K562 (cell line): ENCODE measurements around the gene VARS1. TPM values are rescaled to one million over a fixed set of nuclear protein-coding genes. Genes with fewer than 3 reads are reported as not detected.

Experiments
- DLX4 ChIP-seq: fragments of 250-450 bp; sonication (Bioruptor Pico); IDR thresholded peaks from 2 replicates; pipeline ENCODE4 v1.6.1; 2021; ENCODE audit warnings: mild to moderate bottlenecking
- DMBX1 ChIP-seq: fragments of 250-450 bp; sonication (Bioruptor Pico); IDR thresholded peaks from 2 replicates; pipeline ENCODE4 v1.8.0; 2022; ENCODE audit warnings: inconsistent platforms, mild to moderate bottlenecking, moderate library complexity, borderline replicate concordance
- HMGXB4 ChIP-seq: sonication (generic); formaldehyde crosslinking; IDR thresholded peaks from 2 replicates; pipeline ENCODE4 v1.8.1; 2023; ENCODE audit warnings: mild to moderate bottlenecking, missing genetic modification reagents
- HSF4 ChIP-seq: fragments of 250-450 bp; sonication (Bioruptor Pico); IDR thresholded peaks from 2 replicates; pipeline ENCODE4 v2.1.2; 2022; ENCODE audit warnings: mild to moderate bottlenecking, moderate library complexity, borderline replicate concordance
- ID3 ChIP-seq, 2 experiments: fragments of 250-450 bp in 1 of 2; fragments of 450-650 bp in 1 of 2; sonication (Bioruptor Pico) in 1 of 2; IDR thresholded peaks; 2 replicates each; pipeline versions ENCODE4 v1.6.1 to v1.8.0; 2016 to 2021; ENCODE audit warnings: mild to moderate bottlenecking in 2 of 2, moderate library complexity in 2 of 2, missing compliant biosample characterization in 1 of 2, missing genetic modification characterization in 1 of 2
- MAFK ChIP-seq: IDR thresholded peaks from 2 replicates; pipeline ENCODE4 v1.6.1; 2011; ENCODE audit warnings: low read length, improper control_type of control experiment
- RNF2 ChIP-seq: sonication (generic); IDR thresholded peaks from 2 replicates; pipeline ENCODE4 v1.6.1; 2016
- SETDB1 ChIP-seq: IDR thresholded peaks from one replicate; pipeline ENCODE4 v1.6.1; 2012; ENCODE audit warnings: low read length, control low read depth, inconsistent platforms
- SMAD2 ChIP-seq: fragments of 150-350 bp; IDR thresholded peaks from 2 replicates; pipeline ENCODE4 v1.6.1; 2014; ENCODE audit warnings: low read depth, mild to moderate bottlenecking, low read length
- SNIP1 ChIP-seq: fragments of 450-650 bp; IDR thresholded peaks from 2 replicates; pipeline ENCODE4 v1.7.1; 2017; ENCODE audit warnings: low read depth, mild to moderate bottlenecking
- USF2 ChIP-seq: sonication (generic); formaldehyde crosslinking; IDR thresholded peaks from 2 replicates; pipeline ENCODE4 v1.5.0; 2020; ENCODE audit warnings: missing genetic modification reagents
- ZBTB11 ChIP-seq, 3 experiments: fragments of 200-800 bp in 1 of 3; fragments of 250-450 bp in 1 of 3; fragments of 450-650 bp in 1 of 3; sonication (Bioruptor Pico) in 1 of 3; sonication (Bioruptor generic) in 1 of 3; formaldehyde crosslinking in 1 of 3; IDR thresholded peaks; 2 replicates each; pipeline versions ENCODE4 v1.6.1 to v1.8.0; 2016 to 2022; ENCODE audit warnings: mild to moderate bottlenecking in 2 of 3, missing genetic modification characterization in 2 of 3, missing compliant biosample characterization in 1 of 3, moderate library complexity in 1 of 3
- ZNF589 ChIP-seq: fragments of 200-800 bp; sonication (Bioruptor generic); IDR thresholded peaks from 2 replicates; pipeline ENCODE4 v1.6.1; 2016; ENCODE audit warnings: low read depth, missing genetic modification characterization, missing compliant biosample characterization
- ZNF644 ChIP-seq: fragments of 200-800 bp; sonication (Bioruptor generic); IDR thresholded peaks from 2 replicates; pipeline ENCODE4 v1.6.1; 2016; ENCODE audit warnings: low read depth, missing genetic modification characterization, missing compliant biosample characterization
- ZSCAN29 ChIP-seq: fragments of 450-650 bp; IDR thresholded peaks from 2 replicates; pipeline ENCODE4 v1.6.1; 2017
- polyA plus RNA-seq, 8 experiments: library from polyadenylated mRNA; depleted of rRNA in 4 of 8; stranded (reverse) in 5 of 8; unstranded in 3 of 8; fragments of >200 nt; fragmentation: Nextera tagmentation in 2 of 8; fragmentation: Illumina TruSeq in 1 of 8; extraction: Ambion mirVana in 2 of 8; extraction: Trizol in 1 of 8; gene quantifications; 2 replicates each; pipeline versions ENCODE4 v1.2.1 to v1.2.3, GENCODE V29; 2011 to 2014; ENCODE audit warnings: inconsistent platforms in 1 of 8, missing spikeins in 1 of 8
- total RNA-seq, 7 experiments: library from RNA; depleted of rRNA in 6 of 7; stranded (reverse); fragments of >200 nt in 6 of 7; fragmentation: Illumina TruSeq in 2 of 7; extraction: Trizol in 2 of 7; gene quantifications; 2 replicates each; pipeline versions ENCODE4 v1.2.1 to v1.2.3, GENCODE V29; 2011 to 2021; ENCODE audit warnings: low replicate concordance in 1 of 7
- TF ChIP-seq, protein P1 (sequence below): sonication (generic); formaldehyde crosslinking; IDR thresholded peaks from 2 replicates; pipeline ENCODE4 v1.8.1; 2022; ENCODE audit warnings: missing genetic modification reagents
- TF ChIP-seq, protein P2 (sequence below): IDR thresholded peaks from 2 replicates; pipeline ENCODE4 v1.6.1; 2016; ENCODE audit warnings: missing genetic modification characterization, missing compliant biosample characterization

The VARS1 gene
- total and polyA plus RNA-seq, 9 of the 15 experiments (the other 6 are each of a cell fraction or from before 2014, with no cell fraction given) = 2.9 to 488 (median 130) TPM

DNA sequence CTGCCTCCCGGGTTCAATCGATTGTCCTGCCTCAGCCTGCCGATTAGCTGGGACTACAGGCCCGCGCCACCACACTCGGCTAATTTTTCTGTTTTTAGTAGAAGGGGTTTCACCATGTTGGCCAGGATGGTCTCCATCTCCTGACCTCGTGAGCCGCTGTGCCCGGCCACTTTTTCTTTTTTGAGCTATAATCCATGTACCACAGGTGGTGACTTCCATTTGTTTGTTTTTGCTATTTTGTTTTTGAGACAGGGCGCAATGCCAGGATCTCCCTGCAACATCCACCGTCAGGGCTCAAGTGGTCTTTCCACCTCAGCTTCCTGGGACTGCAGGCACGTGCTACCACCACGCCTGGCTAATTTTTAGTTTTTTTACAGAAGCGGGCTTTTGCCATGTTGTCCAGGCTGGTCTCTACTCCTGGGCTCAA is 40.5 kb upstream of the VARS1 start (continued):
- TF ChIP-seq ZBTB11 (CRISPR knock-in tag; IDR thresholded peaks at IDR 0.05) (0 out of 6 replicates have a peak, but pooled peaks of 1 of the 3 experiments have one; percentile 4), SMAD2 (no peak), ID3 (CRISPR knock-in tag; IDR thresholded peaks at IDR 0.05) (no peak), ID3 (tag; IDR thresholded peaks at IDR 0.05) (no peak), HMGXB4 (CRISPR knock-in tag) (0 out of 2 replicates have a peak, but pooled peaks have one; percentile 10), ZSCAN29 (no peak), HSF4 (CRISPR knock-in tag) (no peak), DMBX1 (CRISPR knock-in tag) (no peak), MAFK (no peak), DLX4 (CRISPR knock-in tag) (no peak), SNIP1 (no peak), USF2 (CRISPR knock-in tag) (no peak), ZNF644 (tag) (no peak), SETDB1 (no peak), ZNF589 (CRISPR knock-in tag) (no peak), RNF2 (no peak)
- TF ChIP-seq, protein P1, sequence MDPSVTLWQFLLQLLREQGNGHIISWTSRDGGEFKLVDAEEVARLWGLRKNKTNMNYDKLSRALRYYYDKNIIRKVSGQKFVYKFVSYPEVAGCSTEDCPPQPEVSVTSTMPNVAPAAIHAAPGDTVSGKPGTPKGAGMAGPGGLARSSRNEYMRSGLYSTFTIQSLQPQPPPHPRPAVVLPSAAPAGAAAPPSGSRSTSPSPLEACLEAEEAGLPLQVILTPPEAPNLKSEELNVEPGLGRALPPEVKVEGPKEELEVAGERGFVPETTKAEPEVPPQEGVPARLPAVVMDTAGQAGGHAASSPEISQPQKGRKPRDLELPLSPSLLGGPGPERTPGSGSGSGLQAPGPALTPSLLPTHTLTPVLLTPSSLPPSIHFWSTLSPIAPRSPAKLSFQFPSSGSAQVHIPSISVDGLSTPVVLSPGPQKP (CRISPR knock-in tag) = no peak
- TF ChIP-seq, protein P2, sequence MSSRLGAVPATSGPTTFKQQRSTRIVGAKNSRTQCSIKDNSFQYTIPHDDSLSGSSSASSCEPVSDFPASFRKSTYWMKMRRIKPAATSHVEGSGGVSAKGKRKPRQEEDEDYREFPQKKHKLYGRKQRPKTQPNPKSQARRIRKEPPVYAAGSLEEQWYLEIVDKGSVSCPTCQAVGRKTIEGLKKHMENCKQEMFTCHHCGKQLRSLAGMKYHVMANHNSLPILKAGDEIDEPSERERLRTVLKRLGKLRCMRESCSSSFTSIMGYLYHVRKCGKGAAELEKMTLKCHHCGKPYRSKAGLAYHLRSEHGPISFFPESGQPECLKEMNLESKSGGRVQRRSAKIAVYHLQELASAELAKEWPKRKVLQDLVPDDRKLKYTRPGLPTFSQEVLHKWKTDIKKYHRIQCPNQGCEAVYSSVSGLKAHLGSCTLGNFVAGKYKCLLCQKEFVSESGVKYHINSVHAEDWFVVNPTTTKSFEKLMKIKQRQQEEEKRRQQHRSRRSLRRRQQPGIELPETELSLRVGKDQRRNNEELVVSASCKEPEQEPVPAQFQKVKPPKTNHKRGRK (tag) = peak; percentile 70; the same call in 1 of the 2 replicates
